ENCODE data around the gene HSP90AB1.

- TF ChIP-seq, protein P1, sequence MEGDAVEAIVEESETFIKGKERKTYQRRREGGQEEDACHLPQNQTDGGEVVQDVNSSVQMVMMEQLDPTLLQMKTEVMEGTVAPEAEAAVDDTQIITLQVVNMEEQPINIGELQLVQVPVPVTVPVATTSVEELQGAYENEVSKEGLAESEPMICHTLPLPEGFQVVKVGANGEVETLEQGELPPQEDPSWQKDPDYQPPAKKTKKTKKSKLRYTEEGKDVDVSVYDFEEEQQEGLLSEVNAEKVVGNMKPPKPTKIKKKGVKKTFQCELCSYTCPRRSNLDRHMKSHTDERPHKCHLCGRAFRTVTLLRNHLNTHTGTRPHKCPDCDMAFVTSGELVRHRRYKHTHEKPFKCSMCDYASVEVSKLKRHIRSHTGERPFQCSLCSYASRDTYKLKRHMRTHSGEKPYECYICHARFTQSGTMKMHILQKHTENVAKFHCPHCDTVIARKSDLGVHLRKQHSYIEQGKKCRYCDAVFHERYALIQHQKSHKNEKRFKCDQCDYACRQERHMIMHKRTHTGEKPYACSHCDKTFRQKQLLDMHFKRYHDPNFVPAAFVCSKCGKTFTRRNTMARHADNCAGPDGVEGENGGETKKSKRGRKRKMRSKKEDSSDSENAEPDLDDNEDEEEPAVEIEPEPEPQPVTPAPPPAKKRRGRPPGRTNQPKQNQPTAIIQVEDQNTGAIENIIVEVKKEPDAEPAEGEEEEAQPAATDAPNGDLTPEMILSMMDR (IDR thresholded peaks at IDR 0.05): no peak
- no peak for TF ChIP-seq SIN3A (IDR thresholded peaks at IDR 0.05; ENCODE audit: borderline replicate concordance, low read depth, low read length)
- TF ChIP-seq USF2 (IDR thresholded peaks at IDR 0.05; ENCODE audit: borderline replicate concordance, low read depth, low read length): no peak
- no peak for TF ChIP-seq RFX5 (IDR thresholded peaks at IDR 0.05; ENCODE audit: low read length)
- TF ChIP-seq EP300 (IDR thresholded peaks at IDR 0.05; ENCODE audit: borderline replicate concordance in 1 of 2, low read depth in 1 of 2, low read length in 1 of 2): no peak
- no peak for TF ChIP-seq GABPA (IDR thresholded peaks at IDR 0.05; ENCODE audit: low read depth)
- no peak for TF ChIP-seq TEAD4 (IDR thresholded peaks at IDR 0.05; ENCODE audit: borderline replicate concordance, insufficient read depth)
- no peak for TF ChIP-seq SMC3 (IDR thresholded peaks at IDR 0.05; ENCODE audit: low read depth, low read length)
- TF ChIP-seq POLR2AphosphoS5 (IDR thresholded peaks at IDR 0.05; ENCODE audit: low read depth, low read length): no peak
- TF ChIP-seq FOSL2 (IDR thresholded peaks at IDR 0.05; ENCODE audit: borderline replicate concordance, low read depth): no peak
- TF ChIP-seq, protein P2, sequence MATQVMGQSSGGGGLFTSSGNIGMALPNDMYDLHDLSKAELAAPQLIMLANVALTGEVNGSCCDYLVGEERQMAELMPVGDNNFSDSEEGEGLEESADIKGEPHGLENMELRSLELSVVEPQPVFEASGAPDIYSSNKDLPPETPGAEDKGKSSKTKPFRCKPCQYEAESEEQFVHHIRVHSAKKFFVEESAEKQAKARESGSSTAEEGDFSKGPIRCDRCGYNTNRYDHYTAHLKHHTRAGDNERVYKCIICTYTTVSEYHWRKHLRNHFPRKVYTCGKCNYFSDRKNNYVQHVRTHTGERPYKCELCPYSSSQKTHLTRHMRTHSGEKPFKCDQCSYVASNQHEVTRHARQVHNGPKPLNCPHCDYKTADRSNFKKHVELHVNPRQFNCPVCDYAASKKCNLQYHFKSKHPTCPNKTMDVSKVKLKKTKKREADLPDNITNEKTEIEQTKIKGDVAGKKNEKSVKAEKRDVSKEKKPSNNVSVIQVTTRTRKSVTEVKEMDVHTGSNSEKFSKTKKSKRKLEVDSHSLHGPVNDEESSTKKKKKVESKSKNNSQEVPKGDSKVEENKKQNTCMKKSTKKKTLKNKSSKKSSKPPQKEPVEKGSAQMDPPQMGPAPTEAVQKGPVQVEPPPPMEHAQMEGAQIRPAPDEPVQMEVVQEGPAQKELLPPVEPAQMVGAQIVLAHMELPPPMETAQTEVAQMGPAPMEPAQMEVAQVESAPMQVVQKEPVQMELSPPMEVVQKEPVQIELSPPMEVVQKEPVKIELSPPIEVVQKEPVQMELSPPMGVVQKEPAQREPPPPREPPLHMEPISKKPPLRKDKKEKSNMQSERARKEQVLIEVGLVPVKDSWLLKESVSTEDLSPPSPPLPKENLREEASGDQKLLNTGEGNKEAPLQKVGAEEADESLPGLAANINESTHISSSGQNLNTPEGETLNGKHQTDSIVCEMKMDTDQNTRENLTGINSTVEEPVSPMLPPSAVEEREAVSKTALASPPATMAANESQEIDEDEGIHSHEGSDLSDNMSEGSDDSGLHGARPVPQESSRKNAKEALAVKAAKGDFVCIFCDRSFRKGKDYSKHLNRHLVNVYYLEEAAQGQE (IDR thresholded peaks at IDR 0.05; ENCODE audit: low read depth, low read length): no peak
- no peak for TF ChIP-seq MXI1 (IDR thresholded peaks at IDR 0.05; ENCODE audit: low read depth, low read length)
- no peak for TF ChIP-seq FOXJ3 (CRISPR knock-in tag; IDR thresholded peaks at IDR 0.05)
- TF ChIP-seq, protein P3, sequence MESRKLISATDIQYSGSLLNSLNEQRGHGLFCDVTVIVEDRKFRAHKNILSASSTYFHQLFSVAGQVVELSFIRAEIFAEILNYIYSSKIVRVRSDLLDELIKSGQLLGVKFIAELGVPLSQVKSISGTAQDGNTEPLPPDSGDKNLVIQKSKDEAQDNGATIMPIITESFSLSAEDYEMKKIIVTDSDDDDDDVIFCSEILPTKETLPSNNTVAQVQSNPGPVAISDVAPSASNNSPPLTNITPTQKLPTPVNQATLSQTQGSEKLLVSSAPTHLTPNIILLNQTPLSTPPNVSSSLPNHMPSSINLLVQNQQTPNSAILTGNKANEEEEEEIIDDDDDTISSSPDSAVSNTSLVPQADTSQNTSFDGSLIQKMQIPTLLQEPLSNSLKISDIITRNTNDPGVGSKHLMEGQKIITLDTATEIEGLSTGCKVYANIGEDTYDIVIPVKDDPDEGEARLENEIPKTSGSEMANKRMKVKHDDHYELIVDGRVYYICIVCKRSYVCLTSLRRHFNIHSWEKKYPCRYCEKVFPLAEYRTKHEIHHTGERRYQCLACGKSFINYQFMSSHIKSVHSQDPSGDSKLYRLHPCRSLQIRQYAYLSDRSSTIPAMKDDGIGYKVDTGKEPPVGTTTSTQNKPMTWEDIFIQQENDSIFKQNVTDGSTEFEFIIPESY (IDR thresholded peaks at IDR 0.05; ENCODE audit: borderline replicate concordance, low read depth): no peak
These were observed 45.9 kb downstream of the HSP90AB1 start for GRCh38 chr6:44292661-44293365.

Measured in SK-N-SH (cell line).